IPS-18c (cell line): ENCODE data around the gene DNAJB8.

Source experiments
- H3K4me3 ChIP-seq: 2 replicates; pipeline ENCODE4 v1.7.0; 2013; ENCODE audit warnings: low read depth, mild to moderate bottlenecking, low read length, moderate library complexity; ENCODE audit not compliant: insufficient read depth
- H3K9me3 ChIP-seq: one replicate; pipeline ENCODE4 v1.6.1; 2013; ENCODE audit warnings: mild to moderate bottlenecking, low read length, moderate library complexity; ENCODE audit not compliant: control insufficient read depth, insufficient read depth

DNAJB8 gene

DNA sequence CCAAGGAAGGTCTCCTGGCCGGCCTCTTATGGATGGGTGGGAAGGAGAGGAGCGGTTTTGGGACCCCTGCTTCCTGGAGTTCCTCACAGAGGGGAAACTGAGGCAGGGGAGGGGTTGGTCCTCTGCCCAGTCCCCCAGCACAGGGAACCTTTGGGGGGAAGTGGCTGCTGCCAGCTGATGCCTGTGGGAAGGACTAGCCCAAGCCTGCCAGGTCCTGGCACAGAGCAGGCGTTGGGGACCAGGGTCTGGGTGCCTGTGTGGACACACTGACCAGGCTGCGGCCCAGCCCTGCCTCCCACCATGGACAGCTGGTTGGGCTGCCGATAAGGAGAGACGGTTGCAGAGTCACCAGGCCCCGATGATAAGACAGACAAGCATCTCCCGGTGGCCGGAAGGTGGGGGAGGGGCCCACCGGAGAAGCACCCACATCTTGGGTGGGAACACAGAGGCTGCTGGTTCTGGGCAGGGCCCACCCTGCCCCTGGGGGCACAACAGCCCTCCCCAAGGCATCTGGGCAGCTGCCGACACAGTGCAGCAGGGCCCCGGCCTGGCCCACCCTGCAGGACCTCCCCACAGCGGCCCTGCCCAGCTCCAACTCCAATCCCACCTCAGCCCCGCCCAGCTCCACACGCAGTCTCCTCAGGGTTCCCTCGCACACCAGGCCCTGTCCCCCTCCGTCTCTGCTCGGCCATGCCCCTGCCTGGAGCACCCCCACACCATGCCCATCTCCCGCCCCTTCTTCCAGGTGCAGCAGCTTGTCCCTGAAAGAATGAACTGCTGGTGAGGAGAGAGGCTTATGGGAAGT is 50.7 kb downstream of the DNAJB8 start:
- Histone ChIP-seq H3K4me3 (no peak overlapping the region), H3K9me3 (no peaks in the 10 kb centered on the region)

DNA sequence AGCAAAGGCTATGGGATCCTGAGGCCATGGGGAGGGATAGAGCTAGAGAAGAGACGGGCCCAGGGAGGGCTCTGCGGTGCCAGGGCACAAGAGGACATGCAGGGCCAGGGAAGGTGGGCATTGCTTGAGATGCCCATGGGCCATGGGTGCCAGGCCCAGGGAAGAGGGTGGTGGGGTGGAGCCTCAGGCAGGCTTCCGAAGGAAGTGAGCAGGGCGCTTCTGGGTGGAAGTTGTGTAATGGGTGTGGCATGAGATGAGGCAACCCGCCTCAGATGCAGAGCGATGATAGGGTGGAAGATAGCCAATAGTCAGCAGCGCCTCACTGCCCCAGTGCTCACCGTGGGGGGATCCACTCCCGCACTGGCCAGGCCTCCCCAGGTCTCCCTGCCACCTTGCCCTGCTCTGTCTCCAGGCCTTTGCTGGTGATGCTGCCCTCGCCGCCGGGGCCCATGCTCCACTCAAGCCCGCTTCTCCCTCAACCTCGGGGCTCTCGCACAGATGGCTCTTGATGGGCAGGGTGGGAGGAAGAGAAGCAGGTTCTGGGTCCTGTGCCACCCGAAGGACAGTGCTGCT is 51.4 kb downstream of the DNAJB8 start:
- no peak overlapping the region for H3K4me3 ChIP-seq
- H3K9me3 ChIP-seq: no peaks in the 10 kb centered on the region

DNA sequence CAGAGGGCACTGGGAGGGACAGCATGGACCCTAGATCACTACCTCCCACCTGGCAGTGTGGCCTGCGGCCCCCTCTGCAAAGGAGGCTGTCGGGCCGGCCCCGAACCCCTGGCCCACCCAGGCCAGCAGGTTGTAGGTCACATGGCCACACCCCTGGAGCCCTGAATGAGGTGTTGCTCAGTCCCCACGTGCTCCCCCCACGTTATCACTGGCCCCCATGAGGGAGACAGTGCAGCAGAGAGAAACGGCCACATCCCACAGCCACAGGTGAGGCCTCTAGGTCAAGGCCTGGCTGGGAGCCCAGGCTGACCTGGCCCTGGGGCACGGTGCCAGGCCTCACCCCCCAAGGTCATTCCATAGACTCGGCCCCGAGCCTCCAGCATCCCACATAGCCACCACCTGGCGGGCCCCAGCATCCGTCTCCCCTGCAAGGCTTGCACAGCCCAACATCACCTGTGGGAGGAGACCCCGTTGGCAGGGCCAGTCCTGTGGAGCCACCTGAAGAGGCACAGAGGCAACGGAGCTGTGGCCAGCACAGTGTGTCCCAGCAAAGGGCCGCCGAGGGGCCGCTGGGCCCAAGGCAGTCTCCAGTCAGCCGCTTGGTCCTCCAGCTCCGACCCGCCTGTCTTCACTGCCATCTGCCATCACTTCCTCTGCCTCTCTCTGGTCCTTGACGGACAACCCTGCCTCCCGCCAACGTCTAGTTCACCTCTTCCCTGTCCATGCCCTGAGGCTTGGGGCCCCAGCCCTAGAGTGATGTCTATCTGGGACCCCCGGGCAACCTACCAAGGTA is 53.1 kb downstream of the DNAJB8 start:
- H3K9me3 ChIP-seq: no peaks in the 10 kb centered on the region
- no peak overlapping the region for H3K4me3 ChIP-seq

DNA sequence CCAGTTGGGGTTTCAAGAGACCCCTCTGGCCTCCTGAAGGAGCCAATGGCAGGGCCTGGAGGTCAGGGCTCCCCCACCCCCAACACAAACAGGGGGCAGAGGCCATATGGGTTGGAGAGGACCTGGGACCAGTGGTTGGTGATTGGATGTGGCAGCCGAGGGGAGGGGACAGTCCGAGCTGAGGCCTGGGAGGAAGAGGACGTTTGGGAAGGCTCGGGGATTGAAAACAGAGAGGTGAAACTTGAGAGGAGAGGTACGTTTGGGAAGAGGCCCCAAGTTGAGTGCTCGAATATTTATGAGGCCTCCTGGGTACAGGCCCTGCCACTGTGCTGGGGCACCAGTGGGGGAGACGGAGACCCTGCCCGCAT is 53.7 kb downstream of the DNAJB8 start:
- no peaks in the 10 kb centered on the region for H3K9me3 ChIP-seq
- H3K4me3 ChIP-seq: no peak overlapping the region
